ENCODE measurements around the gene FGFR3. TPM values are rescaled to one million over a fixed set of nuclear protein-coding genes. Genes with fewer than 3 reads are reported as not detected.

Gene FGFR3
- total and polyA plus RNA-seq, 9 of the 15 experiments (the other 6 are each of a cell fraction or from before 2014, with no cell fraction given): 1.2 to 60.4 (median 12.7) TPM

DNA sequence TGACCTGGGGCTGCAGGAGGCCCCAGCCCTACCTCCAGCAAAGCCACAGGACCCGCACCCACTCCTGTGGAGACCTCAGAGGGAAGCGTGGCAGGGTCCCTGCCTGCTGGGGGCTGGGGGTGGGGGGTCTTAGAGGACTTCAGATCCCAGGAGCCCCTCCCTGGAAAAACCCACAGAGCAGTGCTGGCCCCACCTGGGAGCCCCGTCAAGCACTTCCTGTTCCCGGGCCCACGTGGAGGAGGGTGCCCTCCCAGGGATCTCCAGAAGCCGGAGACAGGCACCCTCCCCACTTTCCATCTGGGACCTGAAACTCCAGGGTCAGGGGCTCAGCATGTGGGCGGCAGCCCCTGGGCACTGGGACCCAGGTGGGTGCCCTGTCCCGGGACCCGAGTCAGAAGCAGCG, 39.8 kb upstream of the FGFR3 start:
- BruUV-seq (replicated peaks): no TSS peak
- ChIA-PET CTCF (ENCODE audit: low intra/inter-chr PET ratio) (no interaction called here), POLR2A (no interaction called here)
- H3K4me1 ChIP-seq (replicated peaks in 1 of 2; ENCODE audit: control insufficient read depth in 2 of 2, insufficient read depth in 2 of 2, low read length in 2 of 2): peaks cover 23 to 94% of the 10 kb centered on the region in 2 experiments
- no peak for ATAC-seq
- H3K27me3 ChIP-seq (ENCODE audit: control insufficient read depth in 2 of 2, insufficient read depth in 2 of 2, low read length in 2 of 2): no peaks in the 10 kb centered on the region
- in situ Hi-C loops (cut with MboI): no loop called here
- H3K27ac ChIP-seq (ENCODE audit: extremely low read depth, low read depth, low read length): peak overlapping the region; percentile 52; the same call in 1 of the 3 replicates
- TF ChIP-seq, protein P1, sequence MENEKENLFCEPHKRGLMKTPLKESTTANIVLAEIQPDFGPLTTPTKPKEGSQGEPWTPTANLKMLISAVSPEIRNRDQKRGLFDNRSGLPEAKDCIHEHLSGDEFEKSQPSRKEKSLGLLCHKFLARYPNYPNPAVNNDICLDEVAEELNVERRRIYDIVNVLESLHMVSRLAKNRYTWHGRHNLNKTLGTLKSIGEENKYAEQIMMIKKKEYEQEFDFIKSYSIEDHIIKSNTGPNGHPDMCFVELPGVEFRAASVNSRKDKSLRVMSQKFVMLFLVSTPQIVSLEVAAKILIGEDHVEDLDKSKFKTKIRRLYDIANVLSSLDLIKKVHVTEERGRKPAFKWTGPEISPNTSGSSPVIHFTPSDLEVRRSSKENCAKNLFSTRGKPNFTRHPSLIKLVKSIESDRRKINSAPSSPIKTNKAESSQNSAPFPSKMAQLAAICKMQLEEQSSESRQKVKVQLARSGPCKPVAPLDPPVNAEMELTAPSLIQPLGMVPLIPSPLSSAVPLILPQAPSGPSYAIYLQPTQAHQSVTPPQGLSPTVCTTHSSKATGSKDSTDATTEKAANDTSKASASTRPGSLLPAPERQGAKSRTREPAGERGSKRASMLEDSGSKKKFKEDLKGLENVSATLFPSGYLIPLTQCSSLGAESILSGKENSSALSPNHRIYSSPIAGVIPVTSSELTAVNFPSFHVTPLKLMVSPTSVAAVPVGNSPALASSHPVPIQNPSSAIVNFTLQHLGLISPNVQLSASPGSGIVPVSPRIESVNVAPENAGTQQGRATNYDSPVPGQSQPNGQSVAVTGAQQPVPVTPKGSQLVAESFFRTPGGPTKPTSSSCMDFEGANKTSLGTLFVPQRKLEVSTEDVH (IDR thresholded peaks at IDR 0.05; ENCODE audit: low read depth, partially characterized antibody): no peak
- TF ChIP-seq SPI1 (IDR thresholded peaks at IDR 0.05; ENCODE audit: borderline replicate concordance, low read depth, low read length): peak; percentile 60; the same call in 1 of the 2 replicates
- TF ChIP-seq, protein P2, sequence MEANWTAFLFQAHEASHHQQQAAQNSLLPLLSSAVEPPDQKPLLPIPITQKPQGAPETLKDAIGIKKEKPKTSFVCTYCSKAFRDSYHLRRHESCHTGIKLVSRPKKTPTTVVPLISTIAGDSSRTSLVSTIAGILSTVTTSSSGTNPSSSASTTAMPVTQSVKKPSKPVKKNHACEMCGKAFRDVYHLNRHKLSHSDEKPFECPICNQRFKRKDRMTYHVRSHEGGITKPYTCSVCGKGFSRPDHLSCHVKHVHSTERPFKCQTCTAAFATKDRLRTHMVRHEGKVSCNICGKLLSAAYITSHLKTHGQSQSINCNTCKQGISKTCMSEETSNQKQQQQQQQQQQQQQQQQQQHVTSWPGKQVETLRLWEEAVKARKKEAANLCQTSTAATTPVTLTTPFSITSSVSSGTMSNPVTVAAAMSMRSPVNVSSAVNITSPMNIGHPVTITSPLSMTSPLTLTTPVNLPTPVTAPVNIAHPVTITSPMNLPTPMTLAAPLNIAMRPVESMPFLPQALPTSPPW (CRISPR knock-in tag; IDR thresholded peaks at IDR 0.05): peak; percentile 18; the same call in 1 of the 2 replicates
- TF ChIP-seq, protein P3, sequence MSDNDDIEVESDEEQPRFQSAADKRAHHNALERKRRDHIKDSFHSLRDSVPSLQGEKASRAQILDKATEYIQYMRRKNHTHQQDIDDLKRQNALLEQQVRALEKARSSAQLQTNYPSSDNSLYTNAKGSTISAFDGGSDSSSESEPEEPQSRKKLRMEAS (CRISPR knock-in tag; IDR thresholded peaks at IDR 0.05): peak; percentile 68
- TF ChIP-seq HOXB6 (CRISPR knock-in tag; IDR thresholded peaks at IDR 0.05; ENCODE audit: borderline replicate concordance): no peak
- TF ChIP-seq, protein P4, sequence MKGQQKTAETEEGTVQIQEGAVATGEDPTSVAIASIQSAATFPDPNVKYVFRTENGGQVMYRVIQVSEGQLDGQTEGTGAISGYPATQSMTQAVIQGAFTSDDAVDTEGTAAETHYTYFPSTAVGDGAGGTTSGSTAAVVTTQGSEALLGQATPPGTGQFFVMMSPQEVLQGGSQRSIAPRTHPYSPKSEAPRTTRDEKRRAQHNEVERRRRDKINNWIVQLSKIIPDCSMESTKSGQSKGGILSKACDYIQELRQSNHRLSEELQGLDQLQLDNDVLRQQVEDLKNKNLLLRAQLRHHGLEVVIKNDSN (CRISPR knock-in tag; IDR thresholded peaks at IDR 0.05): 0 out of 2 replicates have a peak, but pooled peaks have one; percentile 9
- TF ChIP-seq DPF2 (IDR thresholded peaks at IDR 0.05): no peak
- TF ChIP-seq, protein P5, sequence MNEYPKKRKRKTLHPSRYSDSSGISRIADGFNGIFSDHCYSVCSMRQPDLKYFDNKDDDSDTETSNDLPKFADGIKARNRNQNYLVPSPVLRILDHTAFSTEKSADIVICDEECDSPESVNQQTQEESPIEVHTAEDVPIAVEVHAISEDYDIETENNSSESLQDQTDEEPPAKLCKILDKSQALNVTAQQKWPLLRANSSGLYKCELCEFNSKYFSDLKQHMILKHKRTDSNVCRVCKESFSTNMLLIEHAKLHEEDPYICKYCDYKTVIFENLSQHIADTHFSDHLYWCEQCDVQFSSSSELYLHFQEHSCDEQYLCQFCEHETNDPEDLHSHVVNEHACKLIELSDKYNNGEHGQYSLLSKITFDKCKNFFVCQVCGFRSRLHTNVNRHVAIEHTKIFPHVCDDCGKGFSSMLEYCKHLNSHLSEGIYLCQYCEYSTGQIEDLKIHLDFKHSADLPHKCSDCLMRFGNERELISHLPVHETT (CRISPR knock-in tag; conservative IDR thresholded peaks at IDR 0.05 in 1 of 2, IDR thresholded peaks at IDR 0.05 in 1 of 2): peak in 1 of 2 experiments; percentile 25; a peak in 1 of 4 replicates
- TF ChIP-seq ZBTB7A (IDR thresholded peaks at IDR 0.05; ENCODE audit: borderline replicate concordance, control insufficient read depth, low read depth, low read length): peak; percentile 9; the same call in 1 of the 2 replicates
- H3K36me3 ChIP-seq (ENCODE audit: control insufficient read depth, insufficient read depth, low read length): no peaks in the 10 kb centered on the region
- FAIRE-seq: no peak
- H3K9ac ChIP-seq (ENCODE audit: insufficient read depth in 1 of 2, low read depth in 2 of 2, low read length in 2 of 2): peak overlapping the region; percentile 14 to 82; a peak in 3 of 4 replicates
- intact Hi-C loops (cut with micrococcal nuclease): no loop called here
- H4K20me1 ChIP-seq (replicated peaks; ENCODE audit: control insufficient read depth, insufficient read depth, low read length): no peaks in the 10 kb centered on the region
- H3K4me2 ChIP-seq (ENCODE audit: insufficient read depth, low read length): no peak overlapping the region
- H3K9me1 ChIP-seq (ENCODE audit: control insufficient read depth, insufficient read depth, low read length): peaks cover 5% of the 10 kb centered on the region
- H3K9me3 ChIP-seq (replicated peaks; ENCODE audit: control insufficient read depth, insufficient read depth, low read depth, low read length): no peaks in the 10 kb centered on the region
- H3K79me2 ChIP-seq (ENCODE audit: control insufficient read depth, insufficient read depth, low read length): no peaks in the 10 kb centered on the region
- no peak overlapping the region for H3K4me3 ChIP-seq
- peak overlapping the region; percentile 64 for H2AFZ ChIP-seq (ENCODE audit: low read depth, low read length)
- DNase-seq (ENCODE audit: extremely low read depth in 1 of 4, low spot score in 3 of 4): no peak
- WGBS (ENCODE audit: insufficient coverage, low coverage, missing lambda C conversion rate): 74% methylated on average over 8 of the region's 10 CpGs
